ENCODE results near the gene FILIP1L. TPM values are rescaled to one million over a fixed set of nuclear protein-coding genes. Genes with fewer than 3 reads are reported as not detected.

The FILIP1L gene
- total RNA-seq, 1 experiment from 2014 or later = 3.7 TPM

- H3K27me3 ChIP-seq = no peaks in the 10 kb centered on the region
- peaks cover 16% of the 10 kb centered on the region for H3K4me1 ChIP-seq
- peak overlapping the region; percentile 77 for H3K27ac ChIP-seq
- DNase-seq = peak; percentile 26 to 27
- H3K36me3 ChIP-seq = peaks cover 2% of the 10 kb centered on the region; the same call in 1 of the 2 replicates
- H3K9me3 ChIP-seq (replicated peaks) = no peaks in the 10 kb centered on the region
- no peak overlapping the region for H3K4me3 ChIP-seq
Observed at GRCh38 chr3:99823723-99824711, 290.3 kb downstream of the FILIP1L start.

- peak overlapping the region; percentile 76 for H3K4me3 ChIP-seq
- no peak for DNase-seq
- peaks cover 6% of the 10 kb centered on the region for H3K4me1 ChIP-seq
- H3K36me3 ChIP-seq = no peaks in the 10 kb centered on the region; the same call in 1 of the 2 replicates
- no peak overlapping the region for H3K27ac ChIP-seq
- H3K9me3 ChIP-seq (replicated peaks) = no peaks in the 10 kb centered on the region
- H3K27me3 ChIP-seq = no peaks in the 10 kb centered on the region
Observed at GRCh38 chr3:99818818-99819217, 295.5 kb downstream of the FILIP1L start.

GRCh38 chr3:99817437-99818240 lies 296.7 kb downstream of the FILIP1L start, which contains the start of gene CMSS1:
Gene CMSS1, plus strand, starts transcription at chr3:99817862.
- peaks cover 6% of the 10 kb centered on the region for H3K4me1 ChIP-seq
- H3K4me3 ChIP-seq = peak within 1 kb of the TSS; percentile 76
- H3K27ac ChIP-seq = peak within 1 kb of the TSS; percentile 89
- DNase-seq = peak; percentile 96
- H3K36me3 ChIP-seq = no peaks in the 10 kb centered on the region; the same call in 1 of the 2 replicates
- H3K9me3 ChIP-seq (replicated peaks) = no peaks in the 10 kb centered on the region
- no peaks in the 10 kb centered on the region for H3K27me3 ChIP-seq

GRCh38 chr3:99817047-99817436 lies 297.3 kb downstream of the FILIP1L start:
- peak; percentile 45 to 62 for DNase-seq
- Histone ChIP-seq H3K4me1 (peaks cover 6% of the 10 kb centered on the region), H3K36me3 (no peaks in the 10 kb centered on the region; the same call in 1 of the 2 replicates), H3K9me3 (replicated peaks) (no peaks in the 10 kb centered on the region), H3K27ac (peak overlapping the region; percentile 89), H3K4me3 (peak overlapping the region; percentile 76), H3K27me3 (no peaks in the 10 kb centered on the region)

GRCh38 chr3:99810403-99810802 lies 303.9 kb downstream of the FILIP1L start:
- Histone ChIP-seq H3K27ac (no peak overlapping the region), H3K36me3 (no peaks in the 10 kb centered on the region), H3K4me3 (no peak overlapping the region), H3K27me3 (no peaks in the 10 kb centered on the region), H3K9me3 (replicated peaks) (peaks cover 4% of the 10 kb centered on the region), H3K4me1 (no peaks in the 10 kb centered on the region)
- DNase-seq = no peak

- H3K4me1 ChIP-seq = no peaks in the 10 kb centered on the region
- H3K9me3 ChIP-seq (replicated peaks) = peaks cover 10% of the 10 kb centered on the region
- no peak overlapping the region for H3K4me3 ChIP-seq
- DNase-seq = no peak
- H3K27ac ChIP-seq = no peak overlapping the region
- H3K36me3 ChIP-seq = no peaks in the 10 kb centered on the region
- H3K27me3 ChIP-seq = no peaks in the 10 kb centered on the region
Observed at GRCh38 chr3:99809565-99809964, 304.7 kb downstream of the FILIP1L start.

- Histone ChIP-seq H3K4me3 (no peak overlapping the region), H3K4me1 (no peaks in the 10 kb centered on the region), H3K27ac (no peak overlapping the region), H3K36me3 (no peaks in the 10 kb centered on the region), H3K27me3 (no peaks in the 10 kb centered on the region), H3K9me3 (replicated peaks) (peaks cover 10% of the 10 kb centered on the region)
- DNase-seq = peak; percentile 62 to 86
Observed at GRCh38 chr3:99808163-99808794, 306.0 kb downstream of the FILIP1L start.

GRCh38 chr3:99805160-99805559 lies 309.1 kb downstream of the FILIP1L start:
- no peak for DNase-seq
- no peaks in the 10 kb centered on the region for H3K27me3 ChIP-seq

GRCh38 chr3:99803297-99803696 lies 311.0 kb downstream of the FILIP1L start:
- H3K9me3 ChIP-seq (replicated peaks) = peaks cover 10% of the 10 kb centered on the region
- H3K4me3 ChIP-seq = no peak overlapping the region
- no peaks in the 10 kb centered on the region for H3K36me3 ChIP-seq
- no peaks in the 10 kb centered on the region; the same call in 1 of the 2 replicates for H3K4me1 ChIP-seq
- DNase-seq = no peak
- H3K27ac ChIP-seq = no peak overlapping the region
- no peaks in the 10 kb centered on the region for H3K27me3 ChIP-seq

More at GRCh38 chr3:99805160-99805559, 309.1 kb downstream of the FILIP1L start:
- no peaks in the 10 kb centered on the region for H3K4me1 ChIP-seq
- H3K36me3 ChIP-seq = no peaks in the 10 kb centered on the region
- no peak overlapping the region for H3K4me3 ChIP-seq
- no peak overlapping the region for H3K27ac ChIP-seq
- peaks cover 10% of the 10 kb centered on the region for H3K9me3 ChIP-seq (replicated peaks)

GRCh38 chr3:99799422-99799821 lies 314.9 kb downstream of the FILIP1L start:
- no peaks in the 10 kb centered on the region; the same call in 1 of the 2 replicates for H3K4me1 ChIP-seq
- no peak overlapping the region for H3K27ac ChIP-seq
- no peak overlapping the region for H3K4me3 ChIP-seq
- peak in 1 of 2 experiments; percentile 22 for DNase-seq
- no peaks in the 10 kb centered on the region for H3K9me3 ChIP-seq (replicated peaks)
- no peaks in the 10 kb centered on the region for H3K27me3 ChIP-seq
- no peaks in the 10 kb centered on the region for H3K36me3 ChIP-seq

GRCh38 chr3:99795573-99795972 lies 318.7 kb downstream of the FILIP1L start:
- Histone ChIP-seq H3K4me3 (no peak overlapping the region), H3K9me3 (replicated peaks) (no peaks in the 10 kb centered on the region), H3K36me3 (no peaks in the 10 kb centered on the region), H3K27me3 (no peaks in the 10 kb centered on the region), H3K4me1 (no peaks in the 10 kb centered on the region; the same call in 1 of the 2 replicates), H3K27ac (no peak overlapping the region)
- no peak for DNase-seq

- H3K4me3 ChIP-seq = no peak overlapping the region
- H3K4me1 ChIP-seq = no peaks in the 10 kb centered on the region; the same call in 1 of the 2 replicates
- DNase-seq = no peak
- no peaks in the 10 kb centered on the region for H3K36me3 ChIP-seq
- H3K9me3 ChIP-seq (replicated peaks) = no peaks in the 10 kb centered on the region
- no peaks in the 10 kb centered on the region for H3K27me3 ChIP-seq
- H3K27ac ChIP-seq = no peak overlapping the region
Observed at GRCh38 chr3:99794485-99794884, 319.8 kb downstream of the FILIP1L start.

- H3K4me1 ChIP-seq = 0 out of 2 replicates have a peak, but pooled peaks cover 2% of the 10 kb centered on the region
- H3K36me3 ChIP-seq = no peaks in the 10 kb centered on the region
- DNase-seq = peak; percentile 59 to 80
- no peaks in the 10 kb centered on the region for H3K27me3 ChIP-seq
- H3K4me3 ChIP-seq = no peak overlapping the region
- no peaks in the 10 kb centered on the region for H3K9me3 ChIP-seq (replicated peaks)
- no peak overlapping the region for H3K27ac ChIP-seq
Observed at GRCh38 chr3:99789011-99789721, 325.1 kb downstream of the FILIP1L start.
